ENCODE results near the gene NME9.

Gene NME9

DNA sequence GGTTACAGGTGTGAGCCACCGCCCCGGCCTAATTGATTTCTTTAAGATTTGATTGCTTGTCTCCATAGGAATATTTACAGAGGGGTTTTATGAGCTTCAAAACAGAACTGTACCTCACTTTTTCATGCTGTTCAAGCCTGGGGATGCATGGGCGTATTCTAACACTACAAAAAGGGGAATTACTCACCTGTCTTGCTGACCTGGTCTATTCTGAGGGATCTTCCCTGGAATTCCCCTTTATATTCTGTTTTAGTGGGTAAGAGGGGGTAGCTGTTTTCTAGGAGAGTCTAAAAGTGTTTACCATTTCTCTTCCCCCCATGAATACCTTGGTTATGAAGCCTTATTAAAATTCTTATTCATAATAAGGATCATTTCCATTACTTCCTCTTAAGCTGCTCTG lies 48.1 kb downstream of the NME9 start:
- DNase-seq, result no peak

DNA sequence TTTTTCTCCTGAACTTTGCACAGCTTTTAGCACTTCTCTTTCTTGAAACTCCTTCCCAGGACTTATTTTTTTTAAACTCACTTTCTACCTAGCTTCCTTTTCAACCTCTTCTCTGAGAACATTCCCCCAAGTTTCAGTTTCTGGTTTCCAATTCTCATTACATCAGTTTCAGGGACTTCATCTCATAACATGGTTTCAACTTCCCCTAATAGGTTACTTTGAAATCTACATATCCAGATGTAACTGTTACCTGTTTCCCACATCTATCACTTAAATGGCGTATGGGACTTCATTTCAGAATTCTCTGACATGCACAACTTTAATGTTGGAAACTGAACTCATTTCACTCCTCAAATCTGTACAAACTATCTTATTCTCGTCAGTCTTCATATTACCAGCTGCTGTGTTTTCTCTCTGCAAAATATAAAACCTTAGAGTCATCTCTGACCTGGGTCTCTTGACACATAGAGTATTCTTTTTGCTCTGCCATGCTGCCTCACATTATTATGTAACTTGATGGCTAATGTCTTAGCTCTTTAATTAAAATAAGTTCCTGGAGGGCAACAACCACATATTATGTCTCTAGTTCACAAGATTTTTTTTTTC lies 58.4 kb downstream of the NME9 start:
- DNase-seq, result no peak

DNA sequence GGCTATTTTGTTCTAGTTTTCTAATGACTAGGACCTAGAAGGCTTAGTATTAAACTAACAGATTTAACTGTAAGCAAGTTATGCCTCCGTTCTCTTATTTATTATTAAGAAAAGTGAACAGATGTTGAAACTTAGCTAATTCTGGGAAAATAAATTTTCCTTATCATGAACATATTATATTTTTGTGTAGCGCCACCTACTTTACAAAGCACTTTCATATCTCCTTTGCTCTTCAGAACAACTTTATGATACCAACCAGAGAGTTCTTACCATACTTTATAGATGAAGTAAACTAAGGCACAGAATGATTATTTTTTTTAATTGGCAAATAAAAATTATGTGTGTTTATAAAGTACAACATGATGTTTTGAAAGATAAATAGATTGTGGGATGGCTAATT lies 59.4 kb downstream of the NME9 start:
- DNase-seq, result no peak

DNA sequence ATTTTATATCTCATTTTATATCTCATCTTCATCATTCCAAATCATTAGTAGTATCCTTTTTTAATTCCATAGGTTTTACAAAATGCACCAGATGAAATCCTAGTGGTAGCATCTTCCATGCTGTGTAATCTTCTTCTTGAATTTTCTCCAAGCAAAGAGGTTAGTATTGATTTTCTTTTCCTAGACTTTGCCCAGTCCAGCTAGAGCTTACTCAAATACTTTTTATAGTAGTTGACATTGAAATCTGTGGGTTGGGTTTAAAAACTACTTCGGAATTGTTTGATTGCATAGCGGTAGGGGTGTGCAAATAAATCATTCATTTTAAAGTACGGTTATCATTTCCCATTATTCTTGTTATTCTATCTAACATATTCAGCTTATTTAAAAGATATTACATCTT lies 62.6 kb downstream of the NME9 start:
- no peak for DNase-seq

DNA sequence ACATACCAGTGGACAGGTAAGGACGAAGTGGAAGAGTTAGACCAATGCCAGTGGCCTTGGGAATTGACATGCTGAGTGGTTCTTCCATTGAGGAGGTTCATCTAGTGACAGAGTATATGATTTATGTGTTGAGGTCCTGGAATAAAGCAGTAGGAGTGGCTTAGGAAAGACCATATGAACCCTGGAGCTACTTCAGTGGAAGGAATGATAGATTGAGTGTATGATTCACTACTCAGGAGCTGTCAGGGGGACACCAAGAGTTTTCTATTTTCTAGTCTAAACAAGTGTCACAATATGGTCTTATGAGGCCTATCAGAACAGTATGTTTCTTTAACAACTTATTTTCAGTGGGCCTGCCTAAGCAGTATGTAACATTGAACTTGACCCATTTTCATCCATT lies 63.9 kb downstream of the NME9 start:
- no peak for DNase-seq

DNA sequence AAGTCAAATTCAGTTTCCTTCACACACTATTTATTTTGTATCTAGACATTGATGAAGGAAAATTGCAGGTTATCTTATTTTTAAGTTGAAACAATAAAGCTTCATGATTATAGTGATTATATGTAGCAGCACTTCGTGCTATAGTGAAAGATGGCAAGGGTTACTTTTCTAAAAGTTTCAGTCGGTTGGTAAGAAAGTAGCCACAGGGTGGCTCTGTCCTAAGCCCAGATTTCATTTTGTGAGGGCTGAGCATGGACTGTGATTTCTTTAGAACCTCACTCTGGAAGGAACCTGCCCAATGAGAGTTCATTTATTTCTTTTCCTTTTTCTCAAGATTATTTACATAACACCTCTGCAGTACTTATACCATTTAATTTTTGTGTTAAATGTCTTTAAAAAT lies 66.5 kb downstream of the NME9 start:
- no peak for DNase-seq

DNA sequence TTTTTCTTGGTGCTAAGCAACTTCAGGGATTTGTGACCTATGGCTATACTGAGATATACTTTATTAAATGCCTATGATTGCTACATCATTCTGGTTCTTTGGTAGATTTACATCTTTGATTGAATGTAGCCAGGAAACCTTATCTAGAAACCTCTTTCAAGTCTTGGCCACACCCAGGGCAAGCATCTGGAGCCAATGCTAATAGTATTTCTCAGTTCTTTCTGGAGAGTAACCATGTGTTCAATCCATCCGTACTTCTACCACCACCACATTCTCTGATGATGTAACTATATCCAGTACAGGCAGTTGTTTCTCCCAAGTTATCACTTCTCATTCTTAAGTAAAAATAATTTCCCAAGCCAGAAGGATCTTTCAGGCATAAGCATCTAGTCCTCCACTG lies 69.0 kb downstream of the NME9 start:
- no peak for DNase-seq

DNA sequence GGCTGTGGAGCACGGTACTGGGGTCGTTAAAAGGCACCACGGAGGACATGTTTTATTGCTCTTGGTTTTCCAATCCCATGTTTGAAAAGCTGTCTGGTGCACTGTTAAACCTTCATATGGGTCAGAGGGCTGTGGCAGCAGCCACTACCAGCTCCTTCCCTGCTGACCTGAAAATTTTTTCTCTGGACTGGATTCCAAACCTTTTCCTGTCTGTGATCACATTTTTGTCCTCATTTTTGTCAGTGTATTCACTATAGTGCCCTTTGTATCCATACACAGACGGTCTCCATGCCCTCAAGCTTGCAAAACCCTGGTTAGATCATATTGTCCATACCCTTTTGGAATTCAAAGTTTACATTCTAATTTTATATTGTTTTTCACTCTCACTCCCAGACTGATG lies 70.5 kb downstream of the NME9 start:
- no peak for DNase-seq

DNA sequence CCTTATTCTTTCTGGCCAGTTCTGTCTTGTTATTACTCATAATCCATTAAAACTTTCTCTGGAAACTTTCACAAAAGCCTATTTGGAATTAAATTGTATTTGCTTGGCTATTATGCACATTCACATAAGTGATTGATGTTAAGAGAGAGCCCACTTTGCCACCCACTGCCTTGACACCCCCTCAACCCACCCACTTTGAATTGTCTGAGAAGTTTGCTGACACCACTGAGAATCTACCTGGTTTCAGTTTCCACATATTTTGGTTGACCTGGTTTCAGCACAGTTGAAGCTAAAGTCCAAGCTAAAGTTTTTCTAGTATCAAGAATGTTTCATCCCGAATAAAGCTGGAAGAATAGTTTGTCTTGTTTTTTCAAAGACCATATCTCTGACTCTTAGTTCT lies 71.7 kb downstream of the NME9 start:
- DNase-seq, result no peak

DNA sequence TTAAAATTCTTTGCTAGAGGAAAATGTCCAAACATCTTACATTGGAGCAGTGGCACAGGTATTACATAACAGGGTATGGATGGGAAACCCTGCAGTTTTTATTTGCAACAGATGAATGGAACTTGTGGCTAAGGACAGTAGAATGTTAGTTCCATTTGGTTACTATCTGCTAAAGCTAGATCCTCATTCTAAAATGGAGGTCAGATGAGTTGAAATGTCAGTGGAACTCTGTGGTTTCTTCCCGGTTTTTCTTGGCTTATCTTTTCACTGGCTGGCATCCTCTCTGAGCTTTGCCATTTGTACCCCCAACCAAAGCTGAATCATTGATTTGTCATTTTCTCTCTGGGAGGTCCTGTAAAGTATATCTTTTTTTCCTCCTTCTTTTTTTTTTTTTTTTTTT lies 73.6 kb downstream of the NME9 start:
- DNase-seq, result no peak

DNA sequence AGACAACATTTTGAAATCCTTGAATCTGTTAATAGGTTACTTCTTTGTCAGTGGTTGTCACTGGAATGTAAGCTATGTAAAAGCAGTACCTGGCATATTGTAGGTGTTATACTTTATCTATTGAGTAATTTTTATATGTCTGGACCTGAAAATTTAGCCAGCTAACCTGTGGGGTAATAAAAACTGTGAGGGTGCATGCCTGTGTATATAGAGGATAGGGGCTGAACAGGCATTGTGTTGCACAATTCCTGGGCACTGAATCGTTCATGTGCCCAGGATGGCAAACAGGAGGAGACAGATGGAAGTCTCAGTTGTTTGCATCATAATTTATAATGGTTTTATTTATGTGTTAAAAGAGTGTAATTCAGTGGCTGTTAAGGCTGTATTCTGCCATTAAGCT lies 75.4 kb downstream of the NME9 start:
- no peak for DNase-seq

DNA sequence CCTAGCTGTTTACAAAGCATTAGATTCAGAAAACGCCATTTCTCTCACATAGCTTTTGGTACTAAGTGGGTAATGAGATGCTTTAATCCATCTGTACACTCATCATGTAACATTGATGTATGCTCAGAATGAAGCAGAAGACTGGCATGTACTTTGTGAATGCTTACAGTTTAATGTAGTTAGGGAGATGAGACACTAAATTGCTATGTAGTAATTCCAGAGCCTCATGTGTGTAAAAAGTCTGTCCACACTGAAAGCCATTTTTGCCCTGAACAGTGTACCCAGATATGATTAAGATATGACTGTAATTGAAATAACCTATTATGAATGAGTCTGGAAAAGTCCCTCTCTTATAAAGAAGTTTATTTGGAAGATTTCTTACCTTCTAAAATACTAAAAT lies 76.0 kb downstream of the NME9 start:
- DNase-seq, result no peak
